PFSK-1 (cell line): ENCODE measurements around the gene DRAM1.

Source experiments
- FOXP2 ChIP-seq: optimal IDR thresholded peaks from 2 replicates; pipeline ENCODE3; 2011; ENCODE audit warnings: borderline replicate concordance, control low read depth, inconsistent platforms; ENCODE audit not compliant: insufficient read depth; ENCODE audit errors: extremely low read length, extremely low read depth
- POLR2AphosphoS5 ChIP-seq: IDR thresholded peaks from 2 replicates; pipeline ENCODE4 v1.6.1; 2012; ENCODE audit warnings: low read depth, mild to moderate bottlenecking, control low read depth, low read length, moderate library complexity
- SIN3A ChIP-seq: IDR thresholded peaks from 2 replicates; pipeline ENCODE4 v1.6.1; 2012; ENCODE audit warnings: mild to moderate bottlenecking, low read length, moderate library complexity, borderline replicate concordance; ENCODE audit not compliant: insufficient read depth
- TAF1 ChIP-seq: IDR thresholded peaks from 2 replicates; pipeline ENCODE4 v1.6.1; 2012; ENCODE audit warnings: low read length, control low read depth, borderline replicate concordance; ENCODE audit not compliant: insufficient read depth
- TF ChIP-seq, protein P1 (sequence below), 2 experiments: IDR thresholded peaks; 2 replicates each; pipeline versions ENCODE4 v1.6.1 to v1.8.0; 2011 to 2012; ENCODE audit warnings: low read depth in 2 of 2, low read length in 2 of 2, control low read depth in 1 of 2, inconsistent platforms in 1 of 2, mild to moderate bottlenecking in 1 of 2, moderate library complexity in 1 of 2; ENCODE audit not compliant: insufficient read depth in 1 of 2

DNA sequence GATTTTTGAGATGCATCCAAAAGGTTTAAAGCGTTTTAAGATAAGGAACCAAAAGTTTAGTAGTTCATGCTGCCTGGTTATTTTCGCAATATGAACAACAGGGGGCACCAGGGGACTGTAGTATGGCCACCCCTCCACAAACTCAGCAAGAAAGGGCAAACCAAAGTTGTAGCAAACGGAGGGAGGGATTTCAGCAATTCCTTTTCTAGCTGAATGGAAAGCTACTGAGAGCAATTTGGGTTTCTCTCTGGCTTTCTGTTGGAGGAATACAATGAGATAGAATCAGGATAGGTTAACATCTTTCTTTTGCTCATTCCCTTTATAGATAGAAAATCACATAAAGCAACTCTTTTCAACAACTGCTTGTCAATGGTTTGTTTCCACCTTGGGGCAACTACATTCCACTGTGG is 62.5 kb downstream of the DRAM1 start:
- TF ChIP-seq POLR2AphosphoS5 = no peak
- TF ChIP-seq TAF1 = no peak
- TF ChIP-seq SIN3A = no peak
- TF ChIP-seq, protein P1, sequence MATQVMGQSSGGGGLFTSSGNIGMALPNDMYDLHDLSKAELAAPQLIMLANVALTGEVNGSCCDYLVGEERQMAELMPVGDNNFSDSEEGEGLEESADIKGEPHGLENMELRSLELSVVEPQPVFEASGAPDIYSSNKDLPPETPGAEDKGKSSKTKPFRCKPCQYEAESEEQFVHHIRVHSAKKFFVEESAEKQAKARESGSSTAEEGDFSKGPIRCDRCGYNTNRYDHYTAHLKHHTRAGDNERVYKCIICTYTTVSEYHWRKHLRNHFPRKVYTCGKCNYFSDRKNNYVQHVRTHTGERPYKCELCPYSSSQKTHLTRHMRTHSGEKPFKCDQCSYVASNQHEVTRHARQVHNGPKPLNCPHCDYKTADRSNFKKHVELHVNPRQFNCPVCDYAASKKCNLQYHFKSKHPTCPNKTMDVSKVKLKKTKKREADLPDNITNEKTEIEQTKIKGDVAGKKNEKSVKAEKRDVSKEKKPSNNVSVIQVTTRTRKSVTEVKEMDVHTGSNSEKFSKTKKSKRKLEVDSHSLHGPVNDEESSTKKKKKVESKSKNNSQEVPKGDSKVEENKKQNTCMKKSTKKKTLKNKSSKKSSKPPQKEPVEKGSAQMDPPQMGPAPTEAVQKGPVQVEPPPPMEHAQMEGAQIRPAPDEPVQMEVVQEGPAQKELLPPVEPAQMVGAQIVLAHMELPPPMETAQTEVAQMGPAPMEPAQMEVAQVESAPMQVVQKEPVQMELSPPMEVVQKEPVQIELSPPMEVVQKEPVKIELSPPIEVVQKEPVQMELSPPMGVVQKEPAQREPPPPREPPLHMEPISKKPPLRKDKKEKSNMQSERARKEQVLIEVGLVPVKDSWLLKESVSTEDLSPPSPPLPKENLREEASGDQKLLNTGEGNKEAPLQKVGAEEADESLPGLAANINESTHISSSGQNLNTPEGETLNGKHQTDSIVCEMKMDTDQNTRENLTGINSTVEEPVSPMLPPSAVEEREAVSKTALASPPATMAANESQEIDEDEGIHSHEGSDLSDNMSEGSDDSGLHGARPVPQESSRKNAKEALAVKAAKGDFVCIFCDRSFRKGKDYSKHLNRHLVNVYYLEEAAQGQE (IDR thresholded peaks at IDR 0.05; ENCODE audit: insufficient read depth in 1 of 2, low read depth in 2 of 2, low read length in 2 of 2) = no peak
- TF ChIP-seq FOXP2 = no peak
